Measurements from ENCODE around the gene SLC35C1.

Gene SLC35C1

GRCh38 chr11:45811109-45811435 is 6.1 kb downstream of the SLC35C1 start:
- Histone ChIP-seq H3K4me1 (ENCODE audit: low read length) (peaks cover 15% of the 10 kb centered on the region), H3K36me3 (replicated peaks; ENCODE audit: low read depth, low read length) (peaks cover 11% of the 10 kb centered on the region), H3K4me3 (ENCODE audit: low read length) (no peak overlapping the region), H4K20me1 (ENCODE audit: insufficient read depth, low read length) (no peaks in the 10 kb centered on the region), H2AFZ (ENCODE audit: low read depth, low read length) (no peak overlapping the region), H3K9ac (ENCODE audit: low read length) (no peak overlapping the region), H3K27me3 (ENCODE audit: low read depth, low read length) (no peaks in the 10 kb centered on the region), H3K27ac (ENCODE audit: low read length) (no peak overlapping the region), H3K4me2 (ENCODE audit: low read length) (no peak overlapping the region), H3K9me3 (ENCODE audit: insufficient read depth, low read length) (no peaks in the 10 kb centered on the region), H3K79me2 (ENCODE audit: low read length) (peaks cover 4% of the 10 kb centered on the region)
- no peak for TF ChIP-seq EZH2phosphoT487 (IDR thresholded peaks at IDR 0.05; ENCODE audit: low read depth)
- TF ChIP-seq, protein P1, sequence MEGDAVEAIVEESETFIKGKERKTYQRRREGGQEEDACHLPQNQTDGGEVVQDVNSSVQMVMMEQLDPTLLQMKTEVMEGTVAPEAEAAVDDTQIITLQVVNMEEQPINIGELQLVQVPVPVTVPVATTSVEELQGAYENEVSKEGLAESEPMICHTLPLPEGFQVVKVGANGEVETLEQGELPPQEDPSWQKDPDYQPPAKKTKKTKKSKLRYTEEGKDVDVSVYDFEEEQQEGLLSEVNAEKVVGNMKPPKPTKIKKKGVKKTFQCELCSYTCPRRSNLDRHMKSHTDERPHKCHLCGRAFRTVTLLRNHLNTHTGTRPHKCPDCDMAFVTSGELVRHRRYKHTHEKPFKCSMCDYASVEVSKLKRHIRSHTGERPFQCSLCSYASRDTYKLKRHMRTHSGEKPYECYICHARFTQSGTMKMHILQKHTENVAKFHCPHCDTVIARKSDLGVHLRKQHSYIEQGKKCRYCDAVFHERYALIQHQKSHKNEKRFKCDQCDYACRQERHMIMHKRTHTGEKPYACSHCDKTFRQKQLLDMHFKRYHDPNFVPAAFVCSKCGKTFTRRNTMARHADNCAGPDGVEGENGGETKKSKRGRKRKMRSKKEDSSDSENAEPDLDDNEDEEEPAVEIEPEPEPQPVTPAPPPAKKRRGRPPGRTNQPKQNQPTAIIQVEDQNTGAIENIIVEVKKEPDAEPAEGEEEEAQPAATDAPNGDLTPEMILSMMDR (IDR thresholded peaks at IDR 0.05; ENCODE audit: low read depth, low read length), result no peak

DNA sequence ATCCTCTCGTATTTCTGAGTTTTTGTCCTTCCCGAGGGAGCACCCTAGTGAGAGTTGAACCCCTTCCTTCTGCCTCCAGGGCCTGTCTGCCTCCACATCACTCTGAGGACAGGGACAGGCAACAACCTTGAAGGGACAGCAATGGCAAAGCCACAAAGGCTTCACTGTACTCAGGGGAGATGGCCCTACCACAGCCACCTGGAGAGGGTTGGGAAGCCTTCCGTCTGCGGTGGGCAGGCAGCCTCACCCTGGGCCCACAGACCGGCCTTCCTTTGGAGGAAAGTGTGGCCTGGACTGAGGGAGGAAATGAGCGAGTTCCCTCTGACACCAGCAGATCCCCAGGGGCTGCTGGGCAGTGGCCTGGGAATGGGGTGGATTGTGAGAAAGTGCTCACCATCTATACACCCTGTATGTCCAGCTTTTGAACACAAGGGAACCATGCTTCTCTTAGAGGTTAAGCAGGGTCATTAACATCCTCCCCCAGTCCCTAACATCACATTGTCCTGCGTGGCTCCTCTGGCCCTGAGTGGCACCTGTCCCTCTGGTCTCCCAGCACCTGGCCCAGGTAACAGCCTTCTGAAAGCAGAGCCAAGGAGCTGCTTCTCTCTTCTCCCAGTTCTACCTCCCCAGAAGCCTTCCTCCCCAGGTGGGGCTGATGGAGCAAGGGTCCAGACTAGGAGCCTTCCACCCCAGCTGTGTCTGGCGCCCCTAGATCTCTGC is 6.8 kb downstream of the SLC35C1 start:
- no peak overlapping the region for H3K9ac ChIP-seq (ENCODE audit: low read length)
- no peak overlapping the region for H3K27ac ChIP-seq (ENCODE audit: low read length)
- H3K36me3 ChIP-seq (replicated peaks; ENCODE audit: low read depth, low read length), result peaks cover 11% of the 10 kb centered on the region
- H3K4me2 ChIP-seq (ENCODE audit: low read length), result no peak overlapping the region
- H3K4me3 ChIP-seq (ENCODE audit: low read length), result no peak overlapping the region
- no peaks in the 10 kb centered on the region for H3K9me3 ChIP-seq (ENCODE audit: insufficient read depth, low read length)
- H2AFZ ChIP-seq (ENCODE audit: low read depth, low read length), result no peak overlapping the region
- H3K79me2 ChIP-seq (ENCODE audit: low read length), result no peaks in the 10 kb centered on the region
- no peaks in the 10 kb centered on the region for H4K20me1 ChIP-seq (ENCODE audit: insufficient read depth, low read length)
- no peak for TF ChIP-seq EZH2phosphoT487 (IDR thresholded peaks at IDR 0.05; ENCODE audit: low read depth)
- TF ChIP-seq, protein P1 (IDR thresholded peaks at IDR 0.05; ENCODE audit: low read depth, low read length), result no peak
- H3K4me1 ChIP-seq (ENCODE audit: low read length), result peaks cover 11% of the 10 kb centered on the region
- no peaks in the 10 kb centered on the region for H3K27me3 ChIP-seq (ENCODE audit: low read depth, low read length)

DNA sequence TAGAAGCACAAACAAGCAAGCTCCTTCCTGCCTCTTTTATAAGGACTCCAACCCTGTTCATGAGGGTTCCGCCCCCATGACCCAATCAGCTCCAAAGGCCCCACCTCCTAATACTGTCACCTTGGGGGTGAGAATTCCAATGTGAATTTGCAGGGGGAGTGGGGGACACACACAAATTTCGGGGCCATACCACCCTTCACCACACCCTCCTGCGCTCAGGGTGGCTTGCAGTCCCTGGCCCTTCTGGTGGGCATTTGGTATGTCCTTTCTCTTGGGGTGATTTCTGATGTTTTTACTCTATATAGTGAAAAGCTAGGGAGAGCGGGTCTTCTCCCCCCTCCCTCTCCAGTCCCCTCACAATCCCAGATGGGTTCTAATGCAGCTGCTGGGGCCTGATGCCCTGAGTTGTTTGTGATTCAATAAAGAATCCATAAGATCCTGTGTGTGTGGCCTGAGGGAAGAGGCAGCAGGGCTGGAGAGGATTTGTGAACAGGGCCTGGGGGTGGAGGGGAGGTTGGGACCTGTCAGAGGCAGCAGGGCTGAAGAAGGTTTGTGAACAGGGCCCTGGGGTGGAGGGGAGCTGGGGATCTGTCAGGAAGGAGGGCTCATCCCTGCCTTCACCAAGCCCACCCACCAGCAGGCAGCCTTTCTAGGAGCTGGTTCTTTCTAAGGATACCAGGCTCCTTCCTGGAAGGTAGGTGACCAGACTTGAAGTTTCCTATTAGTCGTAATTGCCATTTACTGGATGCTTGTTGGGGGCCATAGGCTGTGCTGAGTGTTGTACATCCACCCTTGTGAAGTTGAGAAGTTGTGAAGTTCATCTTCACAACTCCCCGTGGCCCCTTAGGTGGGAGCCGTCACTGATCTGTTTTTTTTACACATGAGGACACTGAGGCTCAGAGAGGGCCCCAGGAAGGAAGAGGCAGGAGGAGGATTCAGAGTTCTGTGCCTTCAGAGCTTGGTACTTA is 7.9 kb downstream of the SLC35C1 start:
- no peaks in the 10 kb centered on the region for H3K79me2 ChIP-seq (ENCODE audit: low read length)
- no peaks in the 10 kb centered on the region for H3K27me3 ChIP-seq (ENCODE audit: low read depth, low read length)
- peaks cover 15% of the 10 kb centered on the region for H3K4me1 ChIP-seq (ENCODE audit: low read length)
- H3K36me3 ChIP-seq (replicated peaks; ENCODE audit: low read depth, low read length), result peaks cover 11% of the 10 kb centered on the region
- H4K20me1 ChIP-seq (ENCODE audit: insufficient read depth, low read length), result no peaks in the 10 kb centered on the region
- no peak overlapping the region for H3K4me2 ChIP-seq (ENCODE audit: low read length)
- TF ChIP-seq, protein P1 (IDR thresholded peaks at IDR 0.05; ENCODE audit: low read depth, low read length), result no peak
- no peak for TF ChIP-seq EZH2phosphoT487 (IDR thresholded peaks at IDR 0.05; ENCODE audit: low read depth)
- H3K9me3 ChIP-seq (ENCODE audit: insufficient read depth, low read length), result no peaks in the 10 kb centered on the region
- no peak overlapping the region for H2AFZ ChIP-seq (ENCODE audit: low read depth, low read length)
- H3K27ac ChIP-seq (ENCODE audit: low read length), result 0 out of 2 replicates have a peak overlapping the region, but pooled peaks have one; percentile 16
- no peak overlapping the region for H3K4me3 ChIP-seq (ENCODE audit: low read length)
- H3K9ac ChIP-seq (ENCODE audit: low read length), result no peak overlapping the region

- no peaks in the 10 kb centered on the region for H3K79me2 ChIP-seq (ENCODE audit: low read length)
- TF ChIP-seq, protein P1 (IDR thresholded peaks at IDR 0.05; ENCODE audit: low read depth, low read length), result no peak
- TF ChIP-seq EZH2phosphoT487 (IDR thresholded peaks at IDR 0.05; ENCODE audit: low read depth), result no peak
Measured at GRCh38 chr11:45815747-45816146, 10.8 kb downstream of the SLC35C1 start.

More at GRCh38 chr11:45815747-45816146, 10.8 kb downstream of the SLC35C1 start:
- H4K20me1 ChIP-seq (ENCODE audit: insufficient read depth, low read length), result no peaks in the 10 kb centered on the region
- no peak overlapping the region for H2AFZ ChIP-seq (ENCODE audit: low read depth, low read length)
- no peak overlapping the region for H3K4me3 ChIP-seq (ENCODE audit: low read length)
- H3K9me3 ChIP-seq (ENCODE audit: insufficient read depth, low read length), result peaks cover 3% of the 10 kb centered on the region; the same call in 1 of the 2 replicates
- H3K4me1 ChIP-seq (ENCODE audit: low read length), result peaks cover 32% of the 10 kb centered on the region
- no peaks in the 10 kb centered on the region for H3K27me3 ChIP-seq (ENCODE audit: low read depth, low read length)
- no peak overlapping the region for H3K9ac ChIP-seq (ENCODE audit: low read length)
- no peak overlapping the region for H3K27ac ChIP-seq (ENCODE audit: low read length)
- H3K4me2 ChIP-seq (ENCODE audit: low read length), result no peak overlapping the region
- H3K36me3 ChIP-seq (replicated peaks; ENCODE audit: low read depth, low read length), result peaks cover 11% of the 10 kb centered on the region

All from OCI-LY3 (cell line).